Measurements from ENCODE around the gene NRDC. TPM values are rescaled to one million over a fixed set of nuclear protein-coding genes. Genes with fewer than 3 reads are reported as not detected.
"Not testable (repeated sequence)": the region's sequence is repeated elsewhere in the genome, so short reads cannot be mapped to it uniquely, and the experiment has no call there.

Gene NRDC
- polyA plus RNA-seq, 1 experiment, result 69.2 TPM

GRCh38 chr1:51833700-51834099 is 44.8 kb downstream of the NRDC start:
- Histone ChIP-seq H3K27me3 (ENCODE audit: control insufficient read depth, insufficient read depth, low read length) (no peaks in the 10 kb centered on the region), H3K36me3 (ENCODE audit: control insufficient read depth, insufficient read depth, low read length) (peaks cover 5% of the 10 kb centered on the region), H3K4me3 (ENCODE audit: low read depth, low read length) (no peak overlapping the region)
- POLR2A ChIA-PET, result no interaction called here
- no peak for DNase-seq (ENCODE audit: low read depth)
- CTCF ChIA-PET, result no interaction called here
- no peak for TF ChIP-seq CTCF (IDR thresholded peaks at IDR 0.05; ENCODE audit: insufficient read depth, low read depth, low read length)

GRCh38 chr1:51829058-51829457 is 49.5 kb downstream of the NRDC start:
- Histone ChIP-seq H3K4me3 (ENCODE audit: low read depth, low read length) (no peak overlapping the region), H3K27me3 (ENCODE audit: control insufficient read depth, insufficient read depth, low read length) (no peaks in the 10 kb centered on the region), H3K36me3 (ENCODE audit: control insufficient read depth, insufficient read depth, low read length) (peaks cover 5% of the 10 kb centered on the region)
- TF ChIP-seq CTCF (IDR thresholded peaks at IDR 0.05; ENCODE audit: insufficient read depth, low read depth, low read length), result no peak
- CTCF ChIA-PET, result no interaction called here
- no peak for DNase-seq (ENCODE audit: low read depth)
- POLR2A ChIA-PET, result no interaction called here

- no peak overlapping the region for H3K4me3 ChIP-seq (ENCODE audit: low read depth, low read length)
- no peak for TF ChIP-seq CTCF (IDR thresholded peaks at IDR 0.05; ENCODE audit: insufficient read depth, low read depth, low read length)
- peaks cover 4% of the 10 kb centered on the region for H3K36me3 ChIP-seq (ENCODE audit: control insufficient read depth, insufficient read depth, low read length)
- peak; percentile 9 for DNase-seq (ENCODE audit: low read depth)
- ChIA-PET CTCF (no interaction called here), POLR2A (no interaction called here)
- no peaks in the 10 kb centered on the region for H3K27me3 ChIP-seq (ENCODE audit: control insufficient read depth, insufficient read depth, low read length)
These were observed 58.7 kb downstream of the NRDC start for GRCh38 chr1:51819810-51820209.

GRCh38 chr1:51819021-51819420 is 59.5 kb downstream of the NRDC start:
- H3K36me3 ChIP-seq (ENCODE audit: control insufficient read depth, insufficient read depth, low read length); H3K4me3 ChIP-seq (ENCODE audit: low read depth, low read length); CTCF ChIA-PET; POLR2A ChIA-PET; H3K27me3 ChIP-seq (ENCODE audit: control insufficient read depth, insufficient read depth, low read length); DNase-seq (ENCODE audit: low read depth): not testable (repeated sequence)

- no peak for TF ChIP-seq CTCF (IDR thresholded peaks at IDR 0.05; ENCODE audit: insufficient read depth, low read depth, low read length)
- H3K4me3 ChIP-seq (ENCODE audit: low read depth, low read length), result no peak overlapping the region
- ChIA-PET CTCF (no interaction called here), POLR2A (no interaction called here)
- no peak for DNase-seq (ENCODE audit: low read depth)
- H3K36me3 ChIP-seq (ENCODE audit: control insufficient read depth, insufficient read depth, low read length), result peaks cover 6% of the 10 kb centered on the region
- no peaks in the 10 kb centered on the region for H3K27me3 ChIP-seq (ENCODE audit: control insufficient read depth, insufficient read depth, low read length)
These were observed 60.0 kb downstream of the NRDC start for GRCh38 chr1:51818487-51818886.

- Histone ChIP-seq H3K4me3 (ENCODE audit: low read depth, low read length) (no peak overlapping the region), H3K27me3 (ENCODE audit: control insufficient read depth, insufficient read depth, low read length) (no peaks in the 10 kb centered on the region), H3K36me3 (ENCODE audit: control insufficient read depth, insufficient read depth, low read length) (peaks cover 9% of the 10 kb centered on the region)
- no peak for DNase-seq (ENCODE audit: low read depth)
- no peak for TF ChIP-seq CTCF (IDR thresholded peaks at IDR 0.05; ENCODE audit: insufficient read depth, low read depth, low read length)
- POLR2A ChIA-PET, result no interaction called here
- CTCF ChIA-PET, result no interaction called here
These were observed 64.0 kb downstream of the NRDC start for GRCh38 chr1:51814513-51814912.
